Spleen (tissue), 7 donors: ENCODE measurements around the gene U2AF1.
"Not testable (repeated sequence)": the region's sequence is repeated elsewhere in the genome, so short reads cannot be mapped to it uniquely, and the experiment has no call there.

Experiments
- CTCF ChIP-seq, 11 experiments: fragments of 200-600 bp in 7 of 11; fragments of 450-650 bp in 4 of 11; sonication (generic) in 4 of 11; IDR thresholded peaks in 8 of 11; conservative IDR thresholded peaks in 3 of 11; 1 replicate in 7 of 11; 2 replicates in 4 of 11; pipeline versions ENCODE4 v1.4.0 to v1.8.0; 2016 to 2021; ENCODE audit warnings: antibody characterized with exemption in 11 of 11, inconsistent platforms in 4 of 11, mild to moderate bottlenecking in 1 of 11
- POLR2A ChIP-seq, 3 donors: fragments of 450-650 bp; IDR thresholded peaks; one replicate each; pipeline ENCODE4 v1.5.1; 2017; ENCODE audit warnings: antibody characterized with exemption in 3 of 3, mild to moderate bottlenecking in 1 of 3
- POLR2AphosphoS5 ChIP-seq, 3 donors: sonication (generic); formaldehyde crosslinking; IDR thresholded peaks; one replicate each; pipeline ENCODE4 v1.5.1; 2017; ENCODE audit warnings: antibody characterized with exemption in 3 of 3
- donor health status: DM: no; HTN: no; CAD: no; lungs with moderate emphysema.
- donor health status: DM: no; HTN: no; CAD: no.
- donor health status: DM: no; HTN: no; CAD: no.

GRCh38 chr21:43089463-43089862 is 17.9 kb downstream of the U2AF1 start:
- not testable (repeated sequence) for TF ChIP-seq POLR2A (IDR thresholded peaks at IDR 0.05); CTCF (IDR thresholded peaks at IDR 0.05 in 8 of 11, conservative IDR thresholded peaks at IDR 0.05 in 3 of 11); POLR2AphosphoS5 (IDR thresholded peaks at IDR 0.05)
